Cardiac muscle cell (in vitro differentiated cells and primary cell): ENCODE results near the gene HTR4. TPM values are rescaled to one million over a fixed set of nuclear protein-coding genes. Genes with fewer than 3 reads are reported as not detected.

Source experiments
- DNase-seq, 2 donors: peaks; one replicate each; pipeline versions ENCODE4 v3.0.0 to v3.0.0-alpha.2; 2010 to 2017; ENCODE audit warnings: low read depth in 1 of 2, low spot score in 1 of 2
- H3K27ac ChIP-seq: fragments of 200-600 bp; sonication (generic); 2 replicates; pipeline ENCODE4 v1.5.1; 2016
- H3K27me3 ChIP-seq: fragments of 200-600 bp; sonication (generic); 2 replicates; pipeline ENCODE4 v1.6.0; 2016; ENCODE audit warnings: control low read depth
- H3K36me3 ChIP-seq: fragments of 200-600 bp; sonication (generic); 2 replicates; pipeline ENCODE4 v1.5.1; 2016; ENCODE audit warnings: control low read depth
- H3K4me1 ChIP-seq: fragments of 200-600 bp; sonication (generic); 2 replicates; pipeline ENCODE4 v1.8.1; 2017; ENCODE audit warnings: low read depth, mild to moderate bottlenecking, mixed run types
- H3K4me3 ChIP-seq: fragments of 200-600 bp; sonication (generic); 2 replicates; pipeline ENCODE4 v1.5.1; 2016; ENCODE audit warnings: mild to moderate bottlenecking
- H3K9me3 ChIP-seq: fragments of 200-600 bp; sonication (generic); 2 replicates; pipeline ENCODE4 v1.5.1; 2017; ENCODE audit warnings: low read depth, mild to moderate bottlenecking, control low read depth
- CTCF ChIP-seq: IDR thresholded peaks from 2 replicates; pipeline ENCODE4 v1.5.1; 2012; ENCODE audit warnings: low read depth, mild to moderate bottlenecking, low read length
- polyA plus RNA-seq: library from polyadenylated mRNA; unstranded; fragments of >200 nt; fragmentation: Nextera tagmentation; extraction: Ambion mirVana; gene quantifications from 2 replicates; pipeline ENCODE4 v1.2.1, GENCODE V29; 2016
- total RNA-seq: library from RNA; depleted of rRNA; stranded (reverse); fragments of >200 nt; gene quantifications from 2 replicates; pipeline ENCODE4 v1.2.3, GENCODE V29; 2016

The HTR4 gene
- total and polyA plus RNA-seq, 2 experiments from 2014 or later = 0.82 to 2.3 TPM

GRCh38 chr5:148467958-148468357 is 186.4 kb downstream of the HTR4 start:
- no peak overlapping the region for H3K27ac ChIP-seq
- no peak for TF ChIP-seq CTCF
- DNase-seq = no peak
- no peaks in the 10 kb centered on the region for H3K9me3 ChIP-seq
- no peaks in the 10 kb centered on the region for H3K27me3 ChIP-seq
- peaks cover 4% of the 10 kb centered on the region for H3K4me1 ChIP-seq
- no peaks in the 10 kb centered on the region for H3K36me3 ChIP-seq
- no peak overlapping the region for H3K4me3 ChIP-seq

GRCh38 chr5:148466236-148466580 is 188.1 kb downstream of the HTR4 start:
- no peak for DNase-seq
- TF ChIP-seq CTCF = no peak
- Histone ChIP-seq H3K4me3 (no peak overlapping the region), H3K9me3 (no peaks in the 10 kb centered on the region), H3K4me1 (peaks cover 4% of the 10 kb centered on the region), H3K27me3 (no peaks in the 10 kb centered on the region), H3K36me3 (no peaks in the 10 kb centered on the region), H3K27ac (no peak overlapping the region)

- Histone ChIP-seq H3K36me3 (no peaks in the 10 kb centered on the region), H3K4me1 (peaks cover 4% of the 10 kb centered on the region), H3K27ac (no peak overlapping the region), H3K27me3 (no peaks in the 10 kb centered on the region), H3K4me3 (no peak overlapping the region), H3K9me3 (no peaks in the 10 kb centered on the region)
- TF ChIP-seq CTCF = no peak
- no peak for DNase-seq
Observed at GRCh38 chr5:148465381-148466235, 188.7 kb downstream of the HTR4 start.

- no peaks in the 10 kb centered on the region for H3K9me3 ChIP-seq
- no peak for TF ChIP-seq CTCF
- peaks cover 13% of the 10 kb centered on the region for H3K4me1 ChIP-seq
- no peak overlapping the region for H3K27ac ChIP-seq
- no peaks in the 10 kb centered on the region for H3K36me3 ChIP-seq
- DNase-seq = no peak
- H3K27me3 ChIP-seq = no peaks in the 10 kb centered on the region
- H3K4me3 ChIP-seq = no peak overlapping the region
Observed at GRCh38 chr5:148459669-148460068, 194.7 kb downstream of the HTR4 start.

GRCh38 chr5:148458036-148458888 is 196.1 kb downstream of the HTR4 start:
- TF ChIP-seq CTCF = no peak
- H3K4me1 ChIP-seq = peaks cover 23% of the 10 kb centered on the region
- H3K27ac ChIP-seq = no peak overlapping the region
- no peaks in the 10 kb centered on the region for H3K9me3 ChIP-seq
- no peak for DNase-seq
- no peak overlapping the region for H3K4me3 ChIP-seq
- H3K36me3 ChIP-seq = no peaks in the 10 kb centered on the region
- no peaks in the 10 kb centered on the region for H3K27me3 ChIP-seq
